H1 (cell line): ENCODE results near the gene UHRF1. TPM values are rescaled to one million over a fixed set of nuclear protein-coding genes. Genes with fewer than 3 reads are reported as not detected.

Source experiments
- CTCF ChIA-PET: fragments of 300-600 bp; sonication (Branson Sonifier 250); formaldehyde crosslinking; loops from one replicate; lab custom pipeline; 2021; ENCODE audit not compliant: partially characterized antibody; lab: Charles Lee
- POLR2A ChIA-PET: fragments of 300-600 bp; sonication (Branson Sonifier 250); formaldehyde crosslinking; loops from one replicate; lab custom pipeline; 2021; ENCODE audit warnings: inconsistent platforms; ENCODE audit not compliant: partially characterized antibody; lab: Charles Lee
- DNase-seq, 2 experiments: peaks; one replicate each; pipeline versions ENCODE4 v3.0.0 to v3.0.0-alpha.2; 2010 to 2022; ENCODE audit warnings: low spot score in 2 of 2, low read depth in 1 of 2, mixed read lengths in 1 of 2
- FAIRE-seq: peaks from 2 replicates; lab custom pipeline; 2011; peaks lifted over from hg19 to GRCh38; lab: Jason Lieb, UNC
- H2AFZ ChIP-seq: 2 replicates; pipeline ENCODE4 v1.8.1; 2012; ENCODE audit warnings: low read length, inconsistent platforms
- H2AK5ac ChIP-seq: 2 replicates; pipeline ENCODE4 v1.6.1; 2013; ENCODE audit warnings: low read depth, low read length
- H2BK120ac ChIP-seq: replicated peaks from 2 replicates; pipeline ENCODE3; 2013; ENCODE audit warnings: low read depth, low read length, inconsistent platforms
- H2BK12ac ChIP-seq: 2 replicates; pipeline ENCODE4 v1.6.1; 2013; ENCODE audit warnings: low read depth, low read length
- H2BK15ac ChIP-seq: 2 replicates; pipeline ENCODE4 v1.6.1; 2013; ENCODE audit warnings: low read length
- H2BK20ac ChIP-seq: 2 replicates; pipeline ENCODE4 v1.6.1; 2013; ENCODE audit warnings: low read length
- H2BK5ac ChIP-seq: 2 replicates; pipeline ENCODE4 v1.6.1; 2013; ENCODE audit warnings: low read depth, low read length
- H3K14ac ChIP-seq: 2 replicates; pipeline ENCODE4 v1.6.1; 2013; ENCODE audit warnings: inconsistent platforms; ENCODE audit not compliant: insufficient read length
- H3K18ac ChIP-seq: 2 replicates; pipeline ENCODE4 v1.6.1; 2013; ENCODE audit warnings: low read length; ENCODE audit errors: extremely low read depth
- H3K23ac ChIP-seq: 2 replicates; pipeline ENCODE4 v1.6.1; 2013; ENCODE audit warnings: inconsistent platforms; ENCODE audit not compliant: insufficient read length
- H3K23me2 ChIP-seq: 2 replicates; pipeline ENCODE4 v1.6.1; 2013; ENCODE audit warnings: low read depth, low read length
- H3K27ac ChIP-seq: 2 replicates; pipeline ENCODE4 v1.6.1; 2011; ENCODE audit warnings: low read depth, low read length, inconsistent platforms
- H3K27me3 ChIP-seq, 4 experiments: replicated peaks in 1 of 4; 1 replicate in 1 of 4; 2 replicates in 3 of 4; pipeline versions ENCODE4 v1.6.1 to v1.8.1; 2011 to 2013; ENCODE audit warnings: low read length in 3 of 4, mild to moderate bottlenecking in 3 of 4, inconsistent platforms in 2 of 4, mixed read lengths in 2 of 4, moderate library complexity in 1 of 4; ENCODE audit not compliant: control insufficient read depth in 3 of 4, insufficient read depth in 3 of 4; ENCODE audit errors: extremely low read depth in 1 of 4
- H3K36me3 ChIP-seq, 4 experiments: 2 replicates each; pipeline versions ENCODE4 v1.6.1 to v1.8.1; 2011 to 2013; ENCODE audit warnings: mild to moderate bottlenecking in 4 of 4, low read length in 3 of 4, moderate library complexity in 2 of 4, control low read depth in 1 of 4, inconsistent platforms in 1 of 4; ENCODE audit not compliant: insufficient read depth in 4 of 4, control insufficient read depth in 2 of 4
- H3K4ac ChIP-seq: replicated peaks from 2 replicates; pipeline ENCODE3; 2013; ENCODE audit warnings: low read length, low read depth, mixed read lengths, inconsistent platforms; ENCODE audit not compliant: insufficient read length
- H3K4me1 ChIP-seq, 4 experiments: replicated peaks in 1 of 4; 1 replicate in 1 of 4; 2 replicates in 3 of 4; pipeline versions ENCODE4 v1.6.1 to v1.8.1; 2011 to 2013; ENCODE audit warnings: low read length in 3 of 4, inconsistent platforms in 2 of 4, mixed read lengths in 1 of 4; ENCODE audit not compliant: insufficient read depth in 4 of 4, control insufficient read depth in 3 of 4
- H3K4me2 ChIP-seq, 2 experiments: 2 replicates each; pipeline versions ENCODE4 v1.6.1 to v1.8.1; 2011 to 2013; ENCODE audit warnings: low read depth in 2 of 2, low read length in 2 of 2, control low read depth in 1 of 2, inconsistent platforms in 1 of 2, mild to moderate bottlenecking in 1 of 2; ENCODE audit not compliant: insufficient read depth in 1 of 2
- H3K4me3 ChIP-seq, 4 experiments: fragments of 200-600, 300-600 bp in 1 of 4; sonication (generic), shearing (Covaris generic), sonication (Bioruptor Twin) in 1 of 4; 2 replicates each; pipeline versions ENCODE4 v1.5.1 to v1.8.1; 2011 to 2016; ENCODE audit warnings: low read length in 4 of 4, low read depth in 3 of 4, control low read depth in 2 of 4, inconsistent platforms in 2 of 4, mild to moderate bottlenecking in 2 of 4, mixed read lengths in 1 of 4, moderate library complexity in 1 of 4; ENCODE audit not compliant: insufficient read depth in 2 of 4; ENCODE audit errors: extremely low read depth in 1 of 4
- H3K56ac ChIP-seq: replicated peaks from 2 replicates; pipeline ENCODE3; 2013; ENCODE audit warnings: low read depth, mild to moderate bottlenecking, mixed read lengths, low read length, inconsistent platforms; ENCODE audit not compliant: insufficient read length
- H3K79me1 ChIP-seq: 2 replicates; pipeline ENCODE4 v1.6.1; 2013; ENCODE audit warnings: low read depth, low read length, control low read depth
- H3K79me2 ChIP-seq, 2 experiments: 2 replicates each; pipeline versions ENCODE4 v1.6.1 to v1.8.1; 2012 to 2013; ENCODE audit warnings: low read length in 2 of 2, mild to moderate bottlenecking in 2 of 2, inconsistent platforms in 1 of 2; ENCODE audit not compliant: insufficient read depth in 2 of 2, control insufficient read depth in 1 of 2
- H3K9ac ChIP-seq, 4 experiments: replicated peaks in 1 of 4; 1 replicate in 1 of 4; 2 replicates in 3 of 4; pipeline versions ENCODE4 v1.6.1 to v1.8.1; 2011 to 2013; ENCODE audit warnings: low read depth in 3 of 4, low read length in 3 of 4, control low read depth in 2 of 4, mild to moderate bottlenecking in 2 of 4, moderate library complexity in 2 of 4, inconsistent platforms in 1 of 4; ENCODE audit errors: extremely low read depth in 1 of 4
- H3K9me3 ChIP-seq, 2 experiments: 2 replicates each; pipeline versions ENCODE4 v1.6.1 to v1.8.1; 2012 to 2013; ENCODE audit warnings: mild to moderate bottlenecking in 2 of 2, moderate library complexity in 2 of 2, control low read depth in 1 of 2, inconsistent platforms in 1 of 2, low read depth in 1 of 2, low read length in 1 of 2, mixed read lengths in 1 of 2; ENCODE audit not compliant: insufficient read depth in 2 of 2
- H4K20me1 ChIP-seq, 2 experiments: replicated peaks in 1 of 2; 2 replicates each; pipeline versions ENCODE3 to v1.8.1; 2011 to 2013; ENCODE audit warnings: inconsistent platforms in 2 of 2, low read length in 2 of 2, mild to moderate bottlenecking in 1 of 2; ENCODE audit not compliant: insufficient read depth in 2 of 2, control insufficient read depth in 1 of 2
- H4K5ac ChIP-seq: 2 replicates; pipeline ENCODE4 v1.6.1; 2013; ENCODE audit warnings: low read length, low read depth, mixed read lengths, inconsistent platforms; ENCODE audit not compliant: insufficient read length
- H4K8ac ChIP-seq: 2 replicates; pipeline ENCODE4 v1.8.0; 2013; ENCODE audit warnings: mild to moderate bottlenecking, moderate library complexity, low read length, inconsistent platforms; ENCODE audit not compliant: insufficient read depth; ENCODE audit errors: extremely low read depth
- H4K91ac ChIP-seq: replicated peaks from 2 replicates; pipeline ENCODE3; 2013; ENCODE audit warnings: low read length, mixed read lengths, inconsistent platforms; ENCODE audit not compliant: insufficient read length
- ASH2L ChIP-seq: fragments of 200-600, 300-600 bp; sonication (generic); IDR thresholded peaks from one replicate; pipeline ENCODE4 v1.7.1; 2017; ENCODE audit warnings: low read length
- BACH1 ChIP-seq: IDR thresholded peaks from 2 replicates; pipeline ENCODE4 v1.6.1; 2012; ENCODE audit warnings: low read length, improper control_type of control experiment
- BCL11A ChIP-seq, 2 experiments: IDR thresholded peaks; one replicate each; pipeline ENCODE4 v1.6.1; 2011; ENCODE audit warnings: low read depth in 2 of 2, low read length in 2 of 2, mild to moderate bottlenecking in 2 of 2
- FOSL1 ChIP-seq: IDR thresholded peaks from 2 replicates; pipeline ENCODE4 v1.6.1; 2011; ENCODE audit warnings: mild to moderate bottlenecking, low read depth, low read length, moderate library complexity; ENCODE audit not compliant: insufficient read depth
- NRF1 ChIP-seq: IDR thresholded peaks from 2 replicates; pipeline ENCODE4 v1.6.1; 2011; ENCODE audit warnings: mild to moderate bottlenecking, low read depth, low read length, improper control_type of control experiment
- PHF8 ChIP-seq: fragments of 200-600 bp; sonication (generic); conservative IDR thresholded peaks from 2 replicates; pipeline ENCODE4 v1.7.1; 2012; ENCODE audit warnings: low read depth, mild to moderate bottlenecking, inconsistent platforms, low read length, moderate library complexity
- RXRA ChIP-seq: IDR thresholded peaks from 2 replicates; pipeline ENCODE4 v1.6.1; 2011; ENCODE audit warnings: low read depth, mild to moderate bottlenecking, low read length, moderate library complexity; ENCODE audit not compliant: insufficient read depth
- SIRT6 ChIP-seq: IDR thresholded peaks from one replicate; pipeline ENCODE4 v1.7.1; 2012; ENCODE audit warnings: low read length, inconsistent platforms
- SP4 ChIP-seq: IDR thresholded peaks from 2 replicates; pipeline ENCODE4 v1.6.1; 2012; ENCODE audit warnings: low read length, inconsistent platforms
- SUZ12 ChIP-seq: fragments of 200-600 bp; sonication (generic); IDR thresholded peaks from 2 replicates; pipeline ENCODE4 v1.6.1; 2012; ENCODE audit warnings: mild to moderate bottlenecking, inconsistent platforms, low read length, moderate library complexity, mixed read lengths
- TBP ChIP-seq: IDR thresholded peaks from 2 replicates; pipeline ENCODE4 v1.6.1; 2011; ENCODE audit warnings: low read depth, low read length, improper control_type of control experiment
- WGBS, 2 experiments: shearing (Covaris generic) in 1 of 2; methylation state at CpG; one replicate each; pipeline versions ENCODE4 v1.1.6 to v1.1.7; 2013 to 2015; ENCODE audit warnings: low lambda C conversion rate in 2 of 2, mixed read lengths in 2 of 2, inconsistent platforms in 1 of 2, low coverage in 1 of 2, missing lambda C conversion rate in 1 of 2; ENCODE audit not compliant: insufficient replicate concordance in 2 of 2, insufficient coverage in 1 of 2, insufficient read length in 1 of 2; ENCODE audit errors: extremely low coverage in 1 of 2, missing lambda C conversion rate in 1 of 2; 5-methylcytosine and 5-hydroxymethylcytosine counted together
- polyA plus RNA-seq, 7 experiments: library from polyadenylated mRNA; depleted of rRNA in 3 of 7; stranded (reverse) in 5 of 7; unstranded in 2 of 7; fragments of >200 nt in 5 of 7; fragments of 200-250 nt in 2 of 7; gene quantifications; 1 replicate in 5 of 7; 2 replicates in 1 of 7; 4 replicates in 1 of 7; pipeline versions ENCODE4 v1.2.1 to v1.2.3, GENCODE V29; 2011 to 2013; ENCODE audit warnings: missing spikeins in 2 of 7, mixed read lengths in 2 of 7
- total RNA-seq: library from RNA; stranded (reverse); fragmentation: NEBNext Ultra II Directional; extraction: Animal tissue kit (Norgen Biotek cat#: 25700); gene quantifications from 2 replicates; pipeline ENCODE4 v1.2.1, GENCODE V29; 2021

Gene UHRF1
- total and polyA plus RNA-seq, 2 of the 8 experiments (the other 6 are each of a cell fraction or from before 2014, with no cell fraction given) = 14.7 to 65.8 TPM

GRCh38 chr19:5000120-5000611, 90.9 kb downstream of the UHRF1 start:
- Histone ChIP-seq H4K8ac (no peak overlapping the region), H3K36me3 (no peaks in the 10 kb centered on the region), H3K14ac (no peak overlapping the region), H2AK5ac (no peak overlapping the region), H2BK15ac (no peak overlapping the region), H3K56ac (no peak overlapping the region), H3K4ac (no peak overlapping the region), H3K23ac (no peak overlapping the region), H2BK120ac (no peak overlapping the region), H3K4me1 (no peaks in the 10 kb centered on the region), H3K4me3 (no peak overlapping the region), H3K23me2 (peaks cover 10% of the 10 kb centered on the region; the same call in 1 of the 2 replicates), H3K4me2 (no peak overlapping the region), H3K9ac (no peak overlapping the region), H2BK5ac (no peak overlapping the region), H2AFZ (no peak overlapping the region), H2BK12ac (no peak overlapping the region), H3K27ac (no peak overlapping the region), H3K79me1 (peaks cover 19% of the 10 kb centered on the region), H4K20me1 (peaks cover 10 to 11% of the 10 kb centered on the region in 2 experiments), H3K18ac (no peak overlapping the region), H2BK20ac (no peak overlapping the region), H3K79me2 (peaks cover 0 to 52% of the 10 kb centered on the region in 2 experiments; a peak in 2 of 4 replicates), H3K9me3 (no peaks in the 10 kb centered on the region), H3K27me3 (no peaks in the 10 kb centered on the region), H4K5ac (no peak overlapping the region), H4K91ac (no peak overlapping the region)
- FAIRE-seq = no peak
- ChIA-PET CTCF (interaction anchor here (0.9 to 5.3 kb wide), 6 partner anchors 14 to 133 kb away, joined by 3 to 175 read pairs (median 9); partner anchors contain the start of gene PLIN3), POLR2A (no interaction called here)
- 95% methylated on average over 6 of the region's 6 CpGs; no CpG with 5 or more reads in 1 of the 2 experiments for WGBS, 2 experiments
- TF ChIP-seq BCL11A (IDR thresholded peaks at IDR 0.05; ENCODE audit: low read depth in 2 of 2, low read length in 2 of 2) (no peak), PHF8 (no peak), SP4 (no peak), ASH2L (no peak), BACH1 (no peak), TBP (no peak), RXRA (no peak), SUZ12 (no peak), NRF1 (no peak), FOSL1 (no peak), SIRT6 (no peak)
- DNase-seq = no peak
